Endodermal cell (in vitro differentiated cells): ENCODE results near the gene STK32B. TPM values are rescaled to one million over a fixed set of nuclear protein-coding genes. Genes with fewer than 3 reads are reported as not detected.
"Not testable (repeated sequence)": the region's sequence is repeated elsewhere in the genome, so short reads cannot be mapped to it uniquely, and the experiment has no call there.

ENCODE experiments used
- DNase-seq: peaks from one replicate; pipeline ENCODE4 v3.0.0-alpha.2; 2017
- H3K27ac ChIP-seq: 2 replicates; pipeline ENCODE4 v1.5.1; 2013; ENCODE audit warnings: mild to moderate bottlenecking, low read depth, low read length, moderate library complexity
- H3K27me3 ChIP-seq: 2 replicates; pipeline ENCODE4 v1.6.1; 2013; ENCODE audit warnings: mild to moderate bottlenecking, low read length, moderate library complexity; ENCODE audit not compliant: insufficient read depth, control insufficient read depth, poor library complexity, severe bottlenecking
- H3K36me3 ChIP-seq: 2 replicates; pipeline ENCODE4 v1.7.0; 2013; ENCODE audit warnings: mild to moderate bottlenecking, low read length, moderate library complexity; ENCODE audit not compliant: control insufficient read depth, insufficient read depth
- H3K4me1 ChIP-seq: one replicate; pipeline ENCODE4 v1.7.0; 2013; ENCODE audit warnings: low read length; ENCODE audit not compliant: control insufficient read depth, insufficient read depth
- H3K4me3 ChIP-seq: 2 replicates; pipeline ENCODE4 v1.5.1; 2013; ENCODE audit warnings: mild to moderate bottlenecking, low read length, moderate library complexity
- H3K9ac ChIP-seq: 2 replicates; pipeline ENCODE4 v1.6.1; 2013; ENCODE audit warnings: mild to moderate bottlenecking, low read length, moderate library complexity; ENCODE audit not compliant: poor library complexity, severe bottlenecking; ENCODE audit errors: extremely low read depth
- H3K9me3 ChIP-seq: 2 replicates; pipeline ENCODE4 v1.6.1; 2013; ENCODE audit warnings: mild to moderate bottlenecking, low read length, moderate library complexity; ENCODE audit not compliant: control insufficient read depth
- H3K27ac Mint-ChIP-seq: 2 replicates; pipeline ENCODE4 v1.8.0; 2020; ENCODE audit warnings: mixed read lengths
- H3K27me3 Mint-ChIP-seq: 2 replicates; pipeline ENCODE4 v1.8.0; 2021; ENCODE audit warnings: mild to moderate bottlenecking, mixed read lengths; ENCODE audit not compliant: insufficient read depth
- H3K36me3 Mint-ChIP-seq: 2 replicates; pipeline ENCODE4 v1.8.0; 2020; ENCODE audit warnings: low read depth, mixed read lengths
- H3K4me1 Mint-ChIP-seq: 2 replicates; pipeline ENCODE4 v1.8.0; 2020; ENCODE audit warnings: mixed read lengths
- H3K4me3 Mint-ChIP-seq: 2 replicates; pipeline ENCODE4 v1.8.0; 2020; ENCODE audit warnings: mild to moderate bottlenecking, moderate library complexity, mixed read lengths
- H3K9me3 Mint-ChIP-seq: 2 replicates; pipeline ENCODE4 v1.8.0; 2020; ENCODE audit warnings: mild to moderate bottlenecking, mixed read lengths
- CTCF ChIP-seq: fragments of 200-600 bp; sonication (generic); conservative IDR thresholded peaks from 2 replicates; pipeline ENCODE4 v1.5.0; 2021; ENCODE audit warnings: antibody characterized with exemption, mild to moderate bottlenecking
- WGBS, 2 experiments: methylation state at CpG; one replicate each; pipeline versions ENCODE4 v1.1.5 to v1.1.7; 2013; ENCODE audit warnings: missing lambda C conversion rate in 2 of 2, mixed read lengths in 1 of 2; ENCODE audit not compliant: insufficient coverage in 1 of 2, insufficient read length in 1 of 2; 5-methylcytosine and 5-hydroxymethylcytosine counted together
- total RNA-seq, 2 donors: library from RNA; stranded (reverse); fragmentation: NEBNext Ultra II Directional in 1 of 2; extraction: Animal tissue kit (Norgen Biotek cat#: 25700) in 1 of 2; gene quantifications; 2 replicates in 1 of 2; 3 replicates in 1 of 2; pipeline ENCODE4 v1.2.1, GENCODE V29; 2021

Gene STK32B
- total RNA-seq, 2 donors from 2014 or later: 1.4 to 1.5 TPM

- Mint-ChIP-seq H3K4me1 (no peaks in the 10 kb centered on the region), H3K4me3 (no peak overlapping the region), H3K27me3 (peaks cover 5% of the 10 kb centered on the region), H3K36me3 (no peaks in the 10 kb centered on the region), H3K9me3 (peaks cover 6% of the 10 kb centered on the region), H3K27ac (no peak overlapping the region)
- Histone ChIP-seq H3K4me1 (no peaks in the 10 kb centered on the region), H3K36me3 (no peaks in the 10 kb centered on the region), H3K27me3 (no peaks in the 10 kb centered on the region), H3K9me3 (no peaks in the 10 kb centered on the region), H3K4me3 (no peak overlapping the region), H3K27ac (no peak overlapping the region), H3K9ac (no peak overlapping the region)
- no peak for DNase-seq
- WGBS, 2 experiments: 95% methylated on average over 3 to 4 of the region's 4 CpGs
- TF ChIP-seq CTCF: no peak
Observed at GRCh38 chr4:5292101-5292500, 240.8 kb downstream of the STK32B start.

GRCh38 chr4:5298000-5298787 is 246.9 kb downstream of the STK32B start:
- not testable (repeated sequence) for H3K4me3 Mint-ChIP-seq, H3K9ac ChIP-seq, H3K27ac ChIP-seq, DNase-seq, H3K4me3 ChIP-seq, H3K9me3 ChIP-seq, H3K9me3 Mint-ChIP-seq, H3K27me3 ChIP-seq, H3K27me3 Mint-ChIP-seq, H3K36me3 ChIP-seq, H3K27ac Mint-ChIP-seq, H3K4me1 ChIP-seq, H3K36me3 Mint-ChIP-seq, H3K4me1 Mint-ChIP-seq
- WGBS, 2 experiments: 84 to 89% methylated on average over 8 to 9 of the region's 9 CpGs

- no peaks in the 10 kb centered on the region for H3K4me1 ChIP-seq
- H3K9me3 ChIP-seq: no peaks in the 10 kb centered on the region
- no peaks in the 10 kb centered on the region for H3K36me3 ChIP-seq
- H3K4me1 Mint-ChIP-seq: no peaks in the 10 kb centered on the region
- no peak overlapping the region for H3K4me3 ChIP-seq
- no peak for TF ChIP-seq CTCF
- no peak overlapping the region for H3K4me3 Mint-ChIP-seq
- no peak for DNase-seq
- no peaks in the 10 kb centered on the region for H3K9me3 Mint-ChIP-seq
- no peaks in the 10 kb centered on the region for H3K27me3 ChIP-seq
- H3K36me3 Mint-ChIP-seq: no peaks in the 10 kb centered on the region
- H3K9ac ChIP-seq: no peak overlapping the region
- H3K27me3 Mint-ChIP-seq: peaks cover 2% of the 10 kb centered on the region
- H3K27ac Mint-ChIP-seq: no peak overlapping the region
- no peak overlapping the region for H3K27ac ChIP-seq
Observed at GRCh38 chr4:5300283-5300682, 249.0 kb downstream of the STK32B start.

GRCh38 chr4:5307928-5308327 is 256.6 kb downstream of the STK32B start:
- no peaks in the 10 kb centered on the region for H3K9me3 ChIP-seq
- Mint-ChIP-seq H3K9me3 (peaks cover 11% of the 10 kb centered on the region), H3K27ac (no peak overlapping the region), H3K4me1 (no peaks in the 10 kb centered on the region), H3K27me3 (peaks cover 2% of the 10 kb centered on the region), H3K36me3 (no peaks in the 10 kb centered on the region), H3K4me3 (no peak overlapping the region)
- no peaks in the 10 kb centered on the region for H3K4me1 ChIP-seq
- no peak for DNase-seq
- no peak overlapping the region for H3K4me3 ChIP-seq
- no peak for TF ChIP-seq CTCF
- 87 to 90% methylated on average over 2 to 3 of the region's 3 CpGs for WGBS, 2 experiments
- no peak overlapping the region for H3K9ac ChIP-seq
- no peaks in the 10 kb centered on the region for H3K36me3 ChIP-seq
- no peaks in the 10 kb centered on the region for H3K27me3 ChIP-seq
- H3K27ac ChIP-seq: no peak overlapping the region
